Choroid plexus epithelial cell (primary cell): ENCODE results near the gene DEAF1.
"Not testable (repeated sequence)": the region's sequence is repeated elsewhere in the genome, so short reads cannot be mapped to it uniquely, and the experiment has no call there.

ENCODE experiments used
- DNase-seq: peaks from one replicate; pipeline ENCODE4 v3.0.0-alpha.2; 2010; ENCODE audit warnings: low read depth
- H3K4me3 ChIP-seq: 2 replicates; pipeline ENCODE4 v1.5.1; 2011; ENCODE audit warnings: low read depth, mild to moderate bottlenecking, control low read depth, low read length, moderate library complexity
- CTCF ChIP-seq: conservative IDR thresholded peaks from 2 replicates; pipeline ENCODE4 v1.5.1; 2011; ENCODE audit warnings: low read depth, mild to moderate bottlenecking, control low read depth, inconsistent platforms, low read length, moderate library complexity

DEAF1 gene

GRCh38 chr11:656866-657265, 38.2 kb downstream of the DEAF1 start:
- no peak for TF ChIP-seq CTCF

DNA sequence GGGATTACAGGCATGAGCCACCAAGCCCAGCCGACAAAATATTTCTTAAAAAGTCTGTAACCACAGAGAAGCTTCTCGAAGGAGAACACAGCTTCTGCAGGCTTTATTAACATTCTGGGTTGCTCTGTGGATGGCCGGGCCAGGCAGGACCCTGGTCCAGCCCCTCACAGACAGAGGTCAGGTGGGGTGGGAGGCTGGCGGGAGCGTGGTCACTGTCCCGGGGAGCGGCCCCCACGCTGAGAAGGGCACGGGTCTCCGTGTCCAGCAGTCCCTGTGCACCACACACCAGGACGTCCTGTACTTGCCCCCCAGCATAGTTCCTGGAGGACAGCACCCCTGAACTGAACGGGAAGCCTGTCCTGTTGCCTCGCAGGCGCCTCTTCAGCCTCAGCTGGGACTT, 38.6 kb downstream of the DEAF1 start:
- no peak for DNase-seq
- H3K4me3 ChIP-seq: no peak overlapping the region
- TF ChIP-seq CTCF: no peak

More at GRCh38 chr11:656866-657265, 38.2 kb downstream of the DEAF1 start:
- no peak for DNase-seq
- H3K4me3 ChIP-seq: no peak overlapping the region

DNA sequence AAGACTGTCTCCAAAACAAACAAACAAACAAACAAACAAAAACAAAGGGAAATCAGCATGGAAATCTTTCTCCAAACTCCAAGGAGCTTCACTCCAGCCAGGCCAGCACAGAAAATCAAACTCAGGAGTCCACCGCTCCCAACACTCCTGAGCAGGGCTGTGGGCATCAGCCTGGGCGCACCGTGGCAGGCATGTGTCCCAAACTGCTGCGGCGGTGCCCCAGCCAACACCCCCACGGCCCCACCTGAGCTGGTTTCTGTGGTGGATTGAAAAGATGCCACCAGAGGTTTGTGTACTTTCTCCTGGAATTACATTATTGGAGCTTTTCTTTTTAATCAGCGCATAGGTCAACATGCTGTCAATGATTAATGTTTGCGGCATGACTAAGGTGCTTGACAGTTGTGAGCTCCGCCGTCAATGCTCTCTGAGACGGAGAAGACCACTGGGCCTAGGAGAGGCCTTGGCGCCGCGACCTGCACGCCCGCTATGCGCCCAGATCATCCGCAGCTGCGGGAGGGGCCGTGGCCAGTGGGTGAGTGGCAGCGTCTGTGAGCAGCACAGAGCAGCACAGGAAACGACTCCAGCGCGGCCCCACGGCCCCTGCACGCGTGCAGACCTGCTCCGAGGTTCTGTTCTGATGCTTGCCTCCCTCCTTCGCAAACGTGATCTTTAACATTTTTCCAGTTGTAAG, 39.8 kb downstream of the DEAF1 start:
- DNase-seq: no peak
- TF ChIP-seq CTCF: no peak

GRCh38 chr11:654444-654843, 40.6 kb downstream of the DEAF1 start:
- not testable (repeated sequence) for H3K4me3 ChIP-seq, DNase-seq

More for the DNA sequence above, 39.8 kb downstream of the DEAF1 start:
- no peak overlapping the region for H3K4me3 ChIP-seq

DNA sequence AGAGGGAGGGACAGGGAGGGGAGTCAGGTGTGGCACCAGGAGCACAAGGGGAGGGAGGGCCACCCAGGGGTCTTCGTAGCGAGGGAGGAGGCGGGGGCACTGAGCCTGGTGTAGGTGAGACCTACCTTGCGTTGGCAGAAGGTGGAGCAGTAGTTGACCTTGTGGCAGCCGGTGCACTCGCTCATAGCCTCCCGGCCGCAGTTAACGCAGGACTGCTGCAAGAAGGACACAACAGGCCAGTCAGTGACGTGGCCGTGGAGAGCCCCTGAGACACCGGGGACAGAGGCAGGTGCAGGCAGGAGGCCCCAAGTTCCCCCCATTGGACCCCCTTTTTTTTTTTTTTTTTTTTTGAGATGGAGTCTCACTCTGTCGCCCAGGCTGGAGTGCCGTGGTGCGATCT, 41.2 kb downstream of the DEAF1 start:
- H3K4me3 ChIP-seq: no peak overlapping the region
- TF ChIP-seq CTCF: no peak
- DNase-seq: no peak

GRCh38 chr11:653136-653535, 41.9 kb downstream of the DEAF1 start:
- not testable (repeated sequence) for DNase-seq, H3K4me3 ChIP-seq

DNA sequence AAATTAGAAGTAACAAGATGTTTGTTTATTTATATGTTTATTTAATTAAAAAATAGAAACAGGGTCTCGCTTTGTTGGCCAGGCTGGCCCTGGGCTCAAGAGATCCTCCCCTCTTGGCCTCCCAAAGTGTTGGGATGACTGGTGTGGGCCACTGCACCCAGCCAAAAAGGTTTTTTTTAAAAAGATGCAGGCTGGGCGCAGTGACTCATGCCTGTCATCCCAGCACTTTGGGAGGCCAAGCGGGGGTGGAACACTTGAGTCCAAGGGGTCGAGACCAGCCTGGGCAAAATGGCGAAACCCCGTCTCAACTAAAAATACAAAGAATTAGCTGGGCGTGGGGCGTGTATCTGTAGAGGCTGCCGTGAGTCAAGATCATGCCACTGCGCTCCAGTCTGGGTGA, 44.5 kb downstream of the DEAF1 start:
- H3K4me3 ChIP-seq: no peak overlapping the region
- TF ChIP-seq CTCF: no peak
- DNase-seq: no peak

DNA sequence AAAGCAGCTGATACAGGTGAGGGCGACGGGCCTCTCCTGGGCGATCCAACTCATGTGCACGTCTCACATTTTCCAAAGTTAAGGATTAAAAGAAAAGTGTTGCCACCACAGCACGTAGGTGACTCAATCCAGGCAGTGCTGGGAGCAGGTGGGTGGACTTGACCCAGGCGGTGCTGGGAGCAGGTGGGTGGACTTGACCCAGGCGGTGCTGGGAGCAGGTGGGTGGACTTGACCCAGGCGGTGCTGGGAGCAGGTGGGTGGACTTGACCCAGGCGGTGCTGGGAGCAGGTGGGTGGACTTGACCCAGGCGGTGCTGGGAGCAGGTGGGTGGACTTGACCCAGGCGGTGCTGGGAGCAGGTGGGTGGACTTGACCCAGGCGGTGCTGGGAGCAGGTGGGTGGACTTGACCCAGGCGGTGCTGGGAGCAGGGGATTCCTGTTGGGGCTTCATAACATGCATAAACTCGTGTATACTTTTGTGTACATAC, 47.3 kb downstream of the DEAF1 start:
- not testable (repeated sequence) for H3K4me3 ChIP-seq, DNase-seq

DNA sequence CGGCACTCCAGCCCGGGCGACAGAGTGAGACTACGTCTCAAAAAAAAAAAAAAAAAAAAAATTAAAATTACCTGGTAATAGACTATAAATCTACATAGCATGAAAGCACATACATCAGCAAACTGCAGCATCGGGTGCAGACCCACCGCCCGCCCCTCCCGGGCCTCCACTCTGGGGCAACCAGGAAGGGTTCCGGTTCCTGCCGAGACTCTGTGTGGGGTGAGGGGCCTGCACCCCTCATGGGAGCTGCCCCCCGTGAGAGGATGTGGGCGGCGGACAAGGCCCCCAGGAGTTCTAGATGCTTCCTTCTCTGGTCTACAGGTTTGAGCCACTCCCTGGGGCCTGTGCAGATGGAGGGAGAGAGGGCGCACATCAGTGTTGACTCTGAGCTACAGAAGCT, 48.8 kb downstream of the DEAF1 start:
- no peak overlapping the region for H3K4me3 ChIP-seq
- no peak for DNase-seq
- no peak for TF ChIP-seq CTCF
